ENCODE measurements around the gene PDE3A. TPM values are rescaled to one million over a fixed set of nuclear protein-coding genes. Genes with fewer than 3 reads are reported as not detected.

PDE3A gene
- total and polyA plus RNA-seq, 3 donors from 2014 or later = 1.6 to 4.8 (median 2.7) TPM

DNA sequence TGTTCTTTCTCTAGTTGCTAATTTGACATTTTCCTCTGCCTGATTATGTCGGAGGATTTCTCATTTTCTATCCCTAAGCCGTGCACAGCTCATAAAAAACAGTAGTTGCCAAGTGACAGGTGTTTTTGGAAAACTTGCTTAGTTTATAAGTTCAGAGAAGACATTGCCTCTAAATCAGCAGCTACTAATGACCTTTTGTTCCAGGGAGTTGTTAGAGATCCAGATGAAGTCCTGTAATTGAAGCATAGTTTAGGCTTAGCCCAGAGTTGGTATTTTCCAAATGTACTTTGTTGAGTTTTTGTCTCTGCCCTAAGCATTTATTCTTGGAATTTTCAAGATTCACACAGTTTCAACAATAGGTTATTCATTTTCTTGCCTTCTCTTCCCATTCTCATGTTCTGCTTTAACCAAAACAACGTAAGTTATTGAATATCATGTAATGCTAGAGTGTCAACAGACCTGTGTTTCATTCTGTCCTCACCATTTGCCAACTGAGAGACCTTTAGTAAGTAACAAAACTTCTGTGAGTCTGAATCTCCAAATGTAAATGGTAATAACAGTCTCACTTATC is 216.8 kb downstream of the PDE3A start:
- Histone ChIP-seq H3K27me3 (no peaks in the 10 kb centered on the region), H3K36me3 (ENCODE audit: low read depth, missing control alignments) (no peaks in the 10 kb centered on the region), H3K9me3 (no peaks in the 10 kb centered on the region), H3K27ac (no peak overlapping the region), H3K4me3 (no peak overlapping the region), H3K4me1 (no peaks in the 10 kb centered on the region)
- no peak for DNase-seq
- TF ChIP-seq CTCF (IDR thresholded peaks at IDR 0.05) (no peak), POLR2A (IDR thresholded peaks at IDR 0.05) (no peak)
- 53 to 56% methylated on average over 3 of the region's 3 CpGs for WGBS, 2 donors
- intact Hi-C loops (cut with DNase I; ENCODE audit: low total_unique reads) = no loop called here

DNA sequence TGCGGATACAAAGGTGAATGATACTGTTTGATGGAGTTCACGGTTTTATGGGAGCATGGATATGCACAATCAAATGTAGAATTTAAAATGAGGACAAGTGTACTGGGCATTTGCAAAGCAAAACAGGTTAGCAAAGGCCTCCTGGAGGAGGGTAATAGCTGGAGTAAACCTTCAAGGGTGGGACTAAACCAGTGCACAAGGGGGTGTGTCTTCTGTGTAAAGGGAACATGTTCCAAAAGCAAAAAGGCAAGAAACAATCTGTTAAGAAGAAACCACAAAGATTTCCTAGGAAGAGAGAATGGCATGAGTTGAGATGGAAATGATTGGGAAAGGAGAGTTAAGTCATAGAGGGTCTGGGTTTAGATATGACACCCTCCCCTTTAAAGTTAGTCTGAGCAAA is 217.6 kb downstream of the PDE3A start:
- H3K27me3 ChIP-seq = no peaks in the 10 kb centered on the region
- intact Hi-C loops (cut with DNase I; ENCODE audit: low total_unique reads) = no loop called here
- H3K9me3 ChIP-seq = no peaks in the 10 kb centered on the region
- no peak for TF ChIP-seq CTCF (IDR thresholded peaks at IDR 0.05)
- TF ChIP-seq POLR2A (IDR thresholded peaks at IDR 0.05) = no peak
- no peaks in the 10 kb centered on the region for H3K36me3 ChIP-seq (ENCODE audit: low read depth, missing control alignments)
- 96% methylated on average over 2 of the region's 2 CpGs for WGBS, 2 donors
- no peaks in the 10 kb centered on the region for H3K4me1 ChIP-seq
- no peak overlapping the region for H3K27ac ChIP-seq
- DNase-seq = no peak
- H3K4me3 ChIP-seq = no peak overlapping the region

DNA sequence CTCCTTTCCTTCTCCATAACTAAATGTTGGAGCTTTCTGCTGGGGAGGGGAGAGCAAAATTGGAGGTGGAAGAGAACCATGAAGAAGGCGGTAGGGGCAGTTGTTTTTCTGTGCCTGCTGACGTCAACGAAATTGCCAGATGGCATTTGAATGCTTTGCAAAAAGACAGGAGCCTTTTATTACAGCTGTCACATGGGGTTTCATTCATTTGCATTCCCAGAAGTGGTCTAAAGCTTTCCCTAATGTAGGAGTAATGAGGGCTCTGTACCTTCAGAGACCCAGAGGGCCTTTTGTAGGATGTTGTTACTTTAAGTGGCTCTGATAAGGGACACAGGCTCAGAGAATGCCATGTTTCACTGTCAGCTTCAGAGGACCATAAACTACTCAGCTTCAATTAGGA is 219.7 kb downstream of the PDE3A start:
- intact Hi-C loops (cut with DNase I; ENCODE audit: low total_unique reads) = no loop called here
- WGBS, 2 donors = 63 to 70% methylated on average over 3 of the region's 3 CpGs
- Histone ChIP-seq H3K9me3 (no peaks in the 10 kb centered on the region), H3K4me1 (no peaks in the 10 kb centered on the region), H3K36me3 (ENCODE audit: low read depth, missing control alignments) (no peaks in the 10 kb centered on the region), H3K4me3 (no peak overlapping the region), H3K27ac (no peak overlapping the region), H3K27me3 (no peaks in the 10 kb centered on the region)
- no peak for TF ChIP-seq CTCF (IDR thresholded peaks at IDR 0.05)
- TF ChIP-seq POLR2A (IDR thresholded peaks at IDR 0.05) = no peak
- no peak for DNase-seq

DNA sequence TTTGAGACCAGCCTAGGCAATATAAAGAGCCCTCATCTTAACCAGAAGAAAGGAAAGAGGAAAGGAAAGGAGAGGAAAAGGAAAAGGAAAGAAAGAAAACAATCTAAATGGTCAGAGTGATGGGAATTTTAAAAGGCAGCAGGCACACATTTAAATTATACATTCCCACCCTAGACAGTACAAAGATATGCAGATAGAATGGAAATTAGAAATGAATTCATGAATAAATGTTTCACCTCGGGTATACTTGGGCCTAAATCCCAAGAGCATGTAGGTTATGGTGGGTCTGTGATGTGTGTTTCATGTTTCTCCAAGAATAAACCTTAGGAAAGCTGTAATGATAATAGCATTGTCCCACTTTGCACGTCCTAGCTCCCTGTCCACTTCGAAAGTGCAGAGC is 222.2 kb downstream of the PDE3A start:
- no peak for DNase-seq
- no peaks in the 10 kb centered on the region for H3K27me3 ChIP-seq
- no peaks in the 10 kb centered on the region for H3K36me3 ChIP-seq (ENCODE audit: low read depth, missing control alignments)
- WGBS, 2 donors = 76 to 77% methylated on average over 3 of the region's 3 CpGs
- TF ChIP-seq CTCF (IDR thresholded peaks at IDR 0.05) (no peak), POLR2A (IDR thresholded peaks at IDR 0.05) (no peak)
- intact Hi-C loops (cut with DNase I; ENCODE audit: low total_unique reads) = no loop called here
- no peaks in the 10 kb centered on the region for H3K4me1 ChIP-seq
- no peak overlapping the region for H3K27ac ChIP-seq
- H3K9me3 ChIP-seq = no peaks in the 10 kb centered on the region
- no peak overlapping the region for H3K4me3 ChIP-seq

DNA sequence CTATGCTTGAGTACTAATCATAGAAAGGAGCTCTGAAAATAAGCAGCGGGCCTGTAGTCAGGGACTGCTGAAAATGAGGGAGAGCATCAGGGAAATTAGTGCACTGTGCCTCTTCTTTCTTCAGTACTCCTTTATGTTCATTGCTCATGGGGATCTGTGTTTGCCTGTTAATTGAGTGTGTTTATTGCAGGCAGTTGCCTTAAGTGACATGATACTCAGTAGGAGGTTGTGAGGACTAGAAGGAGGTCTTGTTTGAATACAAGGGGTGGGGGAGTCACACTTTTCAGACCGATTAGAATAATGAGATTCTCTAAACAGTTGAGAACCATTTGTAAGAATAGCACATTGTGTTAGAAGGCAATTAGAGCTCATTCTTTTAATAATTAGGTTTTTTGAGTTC is 224.2 kb downstream of the PDE3A start:
- Histone ChIP-seq H3K4me3 (no peak overlapping the region), H3K4me1 (no peaks in the 10 kb centered on the region), H3K36me3 (ENCODE audit: low read depth, missing control alignments) (no peaks in the 10 kb centered on the region), H3K9me3 (no peaks in the 10 kb centered on the region), H3K27ac (no peak overlapping the region), H3K27me3 (no peaks in the 10 kb centered on the region)
- intact Hi-C loops (cut with DNase I; ENCODE audit: low total_unique reads) = no loop called here
- DNase-seq = no peak
- TF ChIP-seq POLR2A (IDR thresholded peaks at IDR 0.05) (no peak), CTCF (IDR thresholded peaks at IDR 0.05) (no peak)
- WGBS, 2 donors = 58 to 79% methylated on average over 2 of the region's 2 CpGs
